Hepatocyte (in vitro differentiated cells): ENCODE results near the gene CMIP. TPM values are rescaled to one million over a fixed set of nuclear protein-coding genes. Genes with fewer than 3 reads are reported as not detected.

Experiments used
- DNase-seq: peaks from one replicate; pipeline ENCODE4 v3.0.0-alpha.2; 2016; ENCODE audit warnings: low spot score
- H2AFZ ChIP-seq: fragments of 200-600 bp; sonication (generic); 2 replicates; pipeline ENCODE4 v1.6.0; 2016; ENCODE audit warnings: antibody characterized with exemption, mild to moderate bottlenecking
- H3K27ac ChIP-seq: fragments of 200-600 bp; sonication (generic); 2 replicates; pipeline ENCODE4 v1.5.1; 2016; ENCODE audit warnings: mild to moderate bottlenecking
- H3K27me3 ChIP-seq: fragments of 200-600 bp; sonication (generic); 2 replicates; pipeline ENCODE4 v1.6.1; 2016
- H3K36me3 ChIP-seq: fragments of 200-600 bp; sonication (generic); replicated peaks from 2 replicates; pipeline ENCODE4 v1.5.1; 2016; ENCODE audit warnings: low read depth; ENCODE audit not compliant: insufficient read depth
- H3K4me1 ChIP-seq: fragments of 200-600 bp; sonication (generic); 2 replicates; pipeline ENCODE4 v1.5.1; 2016; ENCODE audit warnings: mild to moderate bottlenecking, moderate library complexity; ENCODE audit not compliant: insufficient read depth
- H3K4me2 ChIP-seq: fragments of 200-600 bp; sonication (generic); 2 replicates; pipeline ENCODE4 v1.6.0; 2016
- H3K4me3 ChIP-seq: fragments of 200-600 bp; sonication (generic); 2 replicates; pipeline ENCODE4 v1.5.1; 2016; ENCODE audit warnings: mild to moderate bottlenecking
- H3K79me2 ChIP-seq: fragments of 200-600 bp; sonication (generic); 2 replicates; pipeline ENCODE4 v1.6.0; 2017; ENCODE audit warnings: mild to moderate bottlenecking
- H3K9me2 ChIP-seq: fragments of 200-600 bp; sonication (generic); replicated peaks from 2 replicates; pipeline ENCODE4 v1.6.0; 2017; ENCODE audit warnings: mild to moderate bottlenecking; ENCODE audit not compliant: insufficient read depth
- H3K9me3 ChIP-seq: fragments of 200-600 bp; sonication (generic); 2 replicates; pipeline ENCODE4 v1.5.1; 2016; ENCODE audit warnings: low read depth, mild to moderate bottlenecking
- H4K20me1 ChIP-seq: fragments of 200-600 bp; sonication (generic); 2 replicates; pipeline ENCODE4 v1.6.0; 2016; ENCODE audit warnings: mild to moderate bottlenecking; ENCODE audit not compliant: insufficient read depth, poor library complexity, severe bottlenecking
- CTCF ChIP-seq: fragments of 200-600 bp; sonication (generic); IDR thresholded peaks from 2 replicates; pipeline ENCODE4 v1.5.1; 2016; ENCODE audit warnings: antibody characterized with exemption, mild to moderate bottlenecking; ENCODE audit not compliant: poor library complexity
- EZH2 ChIP-seq: fragments of 200-600 bp; sonication (generic); IDR thresholded peaks from 2 replicates; pipeline ENCODE4 v1.6.1; 2016; ENCODE audit warnings: antibody characterized with exemption, mild to moderate bottlenecking, borderline replicate concordance
- EZH2phosphoT487 ChIP-seq: fragments of 200-600 bp; sonication (generic); IDR thresholded peaks from one replicate; pipeline ENCODE4 v1.6.1; 2018; ENCODE audit warnings: antibody characterized with exemption, mild to moderate bottlenecking, low read depth, moderate library complexity; ENCODE audit not compliant: unreplicated experiment, severe bottlenecking
- WGBS: methylation state at CpG from one replicate; pipeline ENCODE4 v1.1.6; 2016; ENCODE audit warnings: low lambda C conversion rate; ENCODE audit errors: missing lambda C conversion rate; 5-methylcytosine and 5-hydroxymethylcytosine counted together
- polyA plus RNA-seq: library from polyadenylated mRNA; unstranded; fragments of >200 nt; fragmentation: Nextera tagmentation; extraction: Ambion mirVana; gene quantifications from 2 replicates; pipeline ENCODE4 v1.2.1, GENCODE V29; 2016
- total RNA-seq: library from RNA; depleted of rRNA; stranded (reverse); fragments of >200 nt; gene quantifications from 2 replicates; pipeline ENCODE4 v1.2.3, GENCODE V29; 2014

The CMIP gene
- total and polyA plus RNA-seq, 2 experiments from 2014 or later, result 5.8 to 17.8 TPM

DNA sequence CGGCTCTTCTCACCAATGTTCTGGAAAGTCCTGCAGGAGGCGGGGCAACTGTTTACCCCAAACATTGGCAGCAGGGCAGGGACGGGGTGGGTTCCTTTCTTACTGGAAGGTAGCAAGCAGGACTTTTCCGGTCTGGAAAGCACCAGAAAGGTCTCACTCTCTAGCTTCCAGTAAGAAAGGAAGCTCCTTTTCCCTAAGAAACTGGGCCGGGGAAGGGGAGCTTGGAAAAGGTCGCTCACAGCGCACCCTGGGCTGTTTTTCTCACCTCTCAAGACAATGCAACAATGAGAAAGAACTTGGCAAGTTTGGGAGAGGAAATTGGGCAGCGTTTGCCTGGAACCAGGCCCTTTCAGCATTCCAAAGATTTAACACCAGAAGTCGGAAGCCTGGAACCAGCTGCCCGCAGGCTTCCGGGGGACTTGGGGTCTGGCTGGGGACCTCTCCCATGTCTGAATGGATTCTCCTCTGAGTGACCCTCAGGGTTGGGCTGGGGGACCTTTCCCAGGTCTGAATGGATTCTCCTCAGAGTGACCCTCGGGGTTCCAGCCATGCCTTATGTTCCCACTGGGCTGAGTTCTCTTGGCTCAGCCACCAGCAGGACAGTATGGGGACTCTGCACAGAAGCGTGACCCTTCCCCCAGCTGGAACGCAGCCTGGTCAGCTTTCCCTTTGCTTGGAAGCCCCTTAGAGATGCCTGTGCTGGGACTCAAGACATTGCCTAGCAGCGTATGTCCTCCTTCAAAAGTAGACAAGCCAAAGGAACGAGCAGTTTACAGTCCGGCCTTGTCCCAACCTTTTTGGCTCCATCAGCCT, 167.9 kb downstream of the CMIP start:
- H3K4me2 ChIP-seq, result no peak overlapping the region
- H4K20me1 ChIP-seq, result peaks cover 7% of the 10 kb centered on the region
- no peak for TF ChIP-seq CTCF
- TF ChIP-seq EZH2, result no peak
- TF ChIP-seq EZH2phosphoT487, result no peak
- H2AFZ ChIP-seq, result no peak overlapping the region
- H3K36me3 ChIP-seq, result no peaks in the 10 kb centered on the region
- H3K27ac ChIP-seq, result no peak overlapping the region
- DNase-seq, result no peak
- H3K4me1 ChIP-seq, result peaks cover 19% of the 10 kb centered on the region
- no peak overlapping the region for H3K4me3 ChIP-seq
- H3K27me3 ChIP-seq, result no peaks in the 10 kb centered on the region
- 85% methylated on average over 17 of the region's 17 CpGs for WGBS
- no peaks in the 10 kb centered on the region for H3K9me2 ChIP-seq
- no peaks in the 10 kb centered on the region for H3K9me3 ChIP-seq
- H3K79me2 ChIP-seq, result peaks cover 25% of the 10 kb centered on the region

- H3K9me2 ChIP-seq, result no peaks in the 10 kb centered on the region
- 97% methylated on average over 13 of the region's 13 CpGs for WGBS
- H2AFZ ChIP-seq, result no peak overlapping the region
- H3K36me3 ChIP-seq, result no peaks in the 10 kb centered on the region
- H3K79me2 ChIP-seq, result peaks cover 18% of the 10 kb centered on the region
- no peak overlapping the region for H3K27ac ChIP-seq
- H3K27me3 ChIP-seq, result no peaks in the 10 kb centered on the region
- H3K4me1 ChIP-seq, result peaks cover 14% of the 10 kb centered on the region
- no peak overlapping the region for H3K4me2 ChIP-seq
- no peaks in the 10 kb centered on the region for H3K9me3 ChIP-seq
- H4K20me1 ChIP-seq, result peaks cover 9% of the 10 kb centered on the region
- no peak for TF ChIP-seq CTCF
- no peak for TF ChIP-seq EZH2
- TF ChIP-seq EZH2phosphoT487, result no peak
- no peak for DNase-seq
- H3K4me3 ChIP-seq, result no peak overlapping the region
These were observed 169.6 kb downstream of the CMIP start for GRCh38 chr16:81614171-81614570.

- 97% methylated on average over 6 of the region's 6 CpGs for WGBS
- no peak overlapping the region for H3K4me3 ChIP-seq
- no peaks in the 10 kb centered on the region for H3K9me2 ChIP-seq
- no peak overlapping the region for H3K27ac ChIP-seq
- no peaks in the 10 kb centered on the region for H3K9me3 ChIP-seq
- H2AFZ ChIP-seq, result no peak overlapping the region
- H3K4me2 ChIP-seq, result no peak overlapping the region
- peaks cover 20% of the 10 kb centered on the region for H3K79me2 ChIP-seq
- peaks cover 5% of the 10 kb centered on the region for H4K20me1 ChIP-seq
- H3K27me3 ChIP-seq, result no peaks in the 10 kb centered on the region
- peaks cover 10% of the 10 kb centered on the region for H3K4me1 ChIP-seq
- TF ChIP-seq EZH2 (no peak), CTCF (no peak), EZH2phosphoT487 (no peak)
- H3K36me3 ChIP-seq, result no peaks in the 10 kb centered on the region
- no peak for DNase-seq
These were observed 170.2 kb downstream of the CMIP start for GRCh38 chr16:81614654-81615359.
